Fibroblast of skin of right biceps (primary cell): ENCODE measurements around the gene CORO2B.

Experiments
- DNase-seq: peaks from one replicate; pipeline ENCODE4 v3.0.0-alpha.2; 2013

Gene CORO2B

GRCh38 chr15:68574629-68575028 lies 4.2 kb upstream of the CORO2B start:
- no peak for DNase-seq

- DNase-seq, result no peak
These were observed 2.4 kb upstream of the CORO2B start for GRCh38 chr15:68576235-68576892.

GRCh38 chr15:68578175-68578979 lies 416 bp upstream of the CORO2B start:
- peak; percentile 56 for DNase-seq

GRCh38 chr15:68580026-68580882 lies 1.5 kb downstream of the CORO2B start:
- DNase-seq, result no peak

DNA sequence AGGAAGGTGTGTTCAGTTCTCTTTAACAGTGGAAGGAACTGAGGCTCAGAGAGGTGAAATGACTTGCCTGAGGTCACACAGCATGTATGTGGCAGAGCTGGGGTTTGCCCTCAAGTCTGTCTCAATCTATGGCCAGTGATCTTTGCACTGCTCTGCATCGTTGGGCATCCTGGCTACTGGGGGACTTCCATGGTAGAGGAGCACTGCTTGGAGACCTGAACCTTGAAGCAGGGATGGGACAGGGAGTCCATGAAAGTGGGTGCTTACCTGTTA lies 2.0 kb downstream of the CORO2B start:
- DNase-seq, result no peak

DNA sequence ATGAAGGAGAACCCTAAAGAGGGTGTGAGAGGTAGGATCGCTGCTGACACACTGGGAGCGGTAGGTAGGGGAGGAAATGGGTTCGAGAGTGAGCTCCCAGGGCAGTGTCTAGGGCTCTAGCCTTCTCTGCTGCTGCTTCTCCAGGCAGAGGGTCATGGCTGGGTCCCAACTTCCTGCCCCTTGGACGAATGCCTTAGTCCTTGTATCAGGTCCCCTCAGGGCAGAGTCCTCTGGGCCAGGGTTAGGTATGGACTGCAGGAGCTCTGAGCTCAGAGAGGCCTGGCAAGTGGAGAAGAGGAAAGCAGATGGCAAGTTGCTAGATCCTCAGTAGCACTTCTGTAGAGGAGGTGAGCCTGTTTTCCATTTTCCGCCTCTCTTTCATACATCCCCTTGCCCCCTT lies 2.9 kb downstream of the CORO2B start:
- DNase-seq, result no peak

DNA sequence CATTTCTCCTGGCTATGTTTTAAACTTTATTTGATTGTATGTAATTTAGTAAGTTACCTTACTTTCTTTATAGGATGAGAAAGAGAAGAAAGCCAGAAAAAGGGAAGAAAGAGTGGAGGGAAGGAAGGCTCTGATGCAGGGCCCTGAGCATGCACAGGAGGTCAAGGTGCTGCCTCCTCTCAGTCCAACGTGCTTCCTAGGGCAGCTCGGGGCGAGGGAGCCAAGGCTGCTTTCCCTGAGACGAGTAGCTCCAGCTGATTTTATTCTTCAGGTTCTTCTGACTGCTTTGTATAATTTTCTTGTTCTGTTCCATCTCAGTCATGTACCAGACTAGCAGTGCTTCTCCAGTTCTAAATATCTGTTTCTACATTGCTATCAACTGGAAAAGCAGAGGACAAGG lies 3.4 kb downstream of the CORO2B start:
- DNase-seq, result no peak

DNA sequence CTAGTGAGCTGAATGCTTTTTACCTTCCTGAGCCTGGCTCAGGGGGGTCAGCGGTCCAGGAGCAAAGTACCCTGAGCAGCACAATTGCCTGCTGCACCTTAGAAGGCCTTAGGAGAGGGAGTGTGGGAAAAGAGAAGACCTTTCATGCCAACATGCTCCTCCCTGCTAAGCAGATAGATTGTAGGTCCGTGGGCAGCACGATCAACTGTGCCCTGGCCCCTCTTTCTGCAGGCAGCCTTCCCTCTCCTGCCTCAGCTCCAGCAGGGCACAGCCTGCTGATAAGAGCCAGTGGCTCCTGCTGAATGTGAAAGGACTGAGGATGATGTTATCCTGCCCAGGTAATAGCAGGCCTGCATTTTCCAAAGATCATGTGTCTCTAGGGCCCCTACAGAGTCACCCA lies 4.1 kb downstream of the CORO2B start:
- DNase-seq, result no peak

DNA sequence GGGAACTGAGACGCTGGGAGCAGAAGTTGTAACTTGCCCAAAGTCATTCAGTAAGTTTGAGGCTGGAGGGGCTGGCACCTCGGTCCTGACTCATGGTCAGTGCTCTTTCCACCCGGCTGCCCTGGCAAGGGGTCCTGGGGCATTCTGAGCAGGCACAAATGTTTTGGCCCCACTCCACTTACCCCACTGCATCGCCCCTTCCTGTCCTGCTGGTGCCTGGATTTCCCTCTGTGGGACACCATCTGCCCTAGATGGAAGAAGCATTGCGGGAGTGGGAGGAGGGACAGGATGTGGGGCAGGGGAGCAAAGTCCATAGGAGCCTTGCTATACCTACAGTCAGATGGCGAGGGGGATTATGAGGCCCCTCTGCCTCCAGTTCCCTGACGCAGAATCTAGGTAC lies 4.5 kb downstream of the CORO2B start:
- no peak for DNase-seq

DNA sequence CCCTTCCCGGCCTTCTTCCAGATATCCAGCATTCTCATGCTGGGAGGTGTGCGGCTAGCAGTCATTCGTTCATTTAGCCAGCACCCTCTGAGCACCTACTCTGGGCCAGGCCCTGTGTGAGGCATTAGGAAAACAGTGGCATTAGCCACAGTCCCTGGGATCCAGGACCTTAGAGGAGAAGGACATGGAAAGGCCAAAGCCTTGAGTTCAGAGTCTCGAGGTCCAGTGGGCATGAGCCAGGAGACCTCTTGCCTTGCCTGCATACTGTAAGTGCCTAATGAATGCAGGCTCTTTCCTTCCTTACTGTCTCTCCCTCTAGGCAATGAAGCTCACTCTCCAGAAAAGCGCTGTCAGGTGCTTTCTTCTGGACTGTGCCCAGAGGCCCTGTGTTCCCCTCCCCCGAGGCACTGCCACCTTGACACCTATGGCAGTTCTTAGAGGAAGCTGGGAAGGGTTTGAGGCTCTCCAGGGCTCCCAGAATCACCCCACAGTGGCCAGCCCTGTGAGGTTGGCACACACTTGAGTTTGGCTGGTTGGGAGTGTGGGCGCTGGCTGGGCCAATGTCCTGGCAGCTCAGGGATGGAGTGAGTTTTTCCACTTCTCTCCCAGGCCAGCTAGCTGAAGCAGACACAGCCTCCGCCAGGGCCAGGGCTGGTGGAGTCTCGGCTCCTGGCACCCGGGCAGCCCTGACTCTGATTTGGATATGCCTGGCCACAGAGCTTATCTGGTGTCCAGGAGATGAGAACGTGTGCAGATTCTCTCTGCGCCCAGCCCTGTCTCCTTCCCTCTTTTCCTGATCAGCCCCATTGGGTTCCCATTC lies 5.4 kb downstream of the CORO2B start:
- DNase-seq, result no peak

- no peak for DNase-seq
These were observed 6.2 kb downstream of the CORO2B start for GRCh38 chr15:68584756-68585573.

- no peak for DNase-seq
These were observed 6.9 kb downstream of the CORO2B start for GRCh38 chr15:68585574-68586273.

GRCh38 chr15:68586274-68586961 lies 7.6 kb downstream of the CORO2B start:
- DNase-seq, result peak; percentile 84

DNA sequence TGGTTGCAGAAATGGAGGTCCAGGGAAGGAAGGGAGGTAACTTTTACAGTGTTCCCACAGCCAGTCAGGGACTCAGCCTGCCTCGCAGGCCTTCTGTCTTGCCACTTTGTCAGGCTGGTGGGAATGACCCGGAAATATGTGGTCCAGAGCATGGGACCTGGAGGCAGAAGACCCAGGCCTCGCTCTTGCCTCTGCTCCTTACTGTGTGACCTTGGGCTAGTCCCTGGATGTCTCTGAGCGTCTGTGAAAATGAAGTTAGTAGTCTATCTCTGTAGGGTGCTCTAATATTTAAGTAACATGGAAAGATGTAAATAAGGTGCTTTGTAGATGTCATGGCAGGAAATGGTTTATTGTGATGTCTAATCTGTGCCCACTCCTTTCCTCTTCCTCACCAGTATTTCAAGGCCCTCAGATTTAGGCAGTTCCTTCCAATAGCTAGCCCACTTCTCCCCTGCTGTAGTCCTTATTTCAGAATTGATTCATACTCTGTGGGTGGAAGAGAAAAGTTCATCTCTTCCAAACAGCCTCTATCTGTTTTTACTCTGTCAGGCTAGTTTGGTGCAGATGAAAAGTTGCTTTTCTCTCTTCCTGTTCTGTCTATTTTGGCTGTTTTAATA lies 9.1 kb downstream of the CORO2B start:
- no peak for DNase-seq

GRCh38 chr15:68589053-68589452 lies 10.3 kb downstream of the CORO2B start:
- DNase-seq, result no peak

DNA sequence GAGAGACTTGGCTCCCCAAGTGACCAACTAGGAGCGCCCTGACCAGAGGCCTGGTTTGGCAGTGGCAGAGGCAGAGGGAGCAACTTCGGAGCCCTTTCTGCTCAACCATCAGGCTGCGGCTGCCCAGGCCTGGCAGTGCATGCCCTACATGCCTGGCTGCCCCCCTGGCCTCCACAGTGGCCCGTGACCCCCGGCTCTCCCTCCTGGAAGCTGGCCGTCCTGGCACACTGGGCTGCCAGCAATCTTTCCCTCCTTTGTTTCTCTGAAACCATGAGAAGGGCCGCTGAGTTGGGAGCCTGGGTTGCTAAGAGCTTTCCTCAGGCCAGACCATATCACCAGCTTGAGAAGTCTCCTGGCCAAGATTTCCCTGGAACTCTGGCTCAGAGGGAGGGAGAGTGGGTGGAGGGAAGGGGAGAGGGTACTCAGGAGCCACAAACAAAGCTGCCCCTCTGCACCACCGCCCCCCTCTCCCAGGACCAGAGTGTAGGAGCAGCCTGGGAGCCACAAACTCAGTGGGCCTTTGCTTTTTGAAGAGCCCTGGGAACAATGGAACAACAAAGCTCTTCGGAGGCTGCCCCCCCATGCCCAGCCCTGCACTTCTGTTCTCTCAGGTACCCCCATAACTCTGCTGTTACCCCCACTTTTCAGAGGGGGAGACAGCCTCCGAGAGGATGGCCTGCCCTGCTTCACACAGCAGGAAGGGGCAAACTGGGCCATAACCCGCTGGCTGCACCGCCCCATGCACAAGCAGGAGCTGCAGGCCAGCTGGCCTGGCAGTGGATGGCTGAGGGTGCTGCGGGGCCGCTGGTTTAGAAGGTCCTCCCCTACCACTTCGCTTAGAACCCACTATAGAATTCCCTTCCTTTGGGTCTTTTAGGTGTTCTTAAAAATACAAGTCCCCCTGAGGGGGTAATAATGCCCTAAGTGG lies 11.3 kb downstream of the CORO2B start:
- DNase-seq, result no peak

- no peak for DNase-seq
These were observed 12.1 kb downstream of the CORO2B start for GRCh38 chr15:68590721-68591389.

- DNase-seq, result no peak
These were observed 13.3 kb downstream of the CORO2B start for GRCh38 chr15:68592054-68592453.

DNA sequence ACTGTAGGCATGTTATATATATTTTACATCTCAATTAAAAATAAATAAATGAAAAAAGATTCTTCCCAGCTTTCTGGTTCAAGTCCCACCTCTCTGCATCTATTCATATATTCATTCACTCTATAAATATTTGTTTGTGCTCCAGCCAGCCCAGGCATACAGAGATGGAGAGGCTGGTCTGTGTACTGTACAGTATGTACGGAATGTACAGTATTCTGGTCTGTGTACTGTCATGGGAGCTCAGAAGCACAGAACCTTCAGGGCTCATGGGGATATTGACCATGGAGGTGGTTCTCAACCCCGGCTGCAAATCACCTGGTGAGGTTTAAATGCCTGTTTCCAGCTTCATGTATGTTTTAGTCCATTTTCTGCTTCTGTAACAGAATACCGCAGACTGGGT lies 13.8 kb downstream of the CORO2B start:
- DNase-seq, result no peak
